HCT116 (cell line): ENCODE measurements around the gene HS6ST3. TPM values are rescaled to one million over a fixed set of nuclear protein-coding genes. Genes with fewer than 3 reads are reported as not detected.

ENCODE experiments used
- ATAC-seq: fragments of 200-7000 bp; cut with Tn5 transposase; 2 replicates; pipeline ENCODE4 v1.9.1; 2020; ENCODE audit warnings: mild to moderate bottlenecking, moderate library complexity
- BruUV-seq: library from RNA; stranded (reverse); fragments of 400-500 nt; replicated peaks from 2 replicates; lab custom pipeline; 2021; lab: Mats Ljungman, UMichigan
- CTCF ChIA-PET: fragments of 300-600 bp; sonication (Branson Sonifier 250); formaldehyde crosslinking; loops from one replicate; lab custom pipeline; 2021; ENCODE audit warnings: antibody characterized with exemption; lab: Charles Lee
- POLR2A ChIA-PET: fragments of 300-600, 350-600 bp; sonication (Branson Sonifier 250); formaldehyde crosslinking; loops from one replicate; lab custom pipeline; 2021; ENCODE audit warnings: antibody characterized with exemption; lab: Charles Lee
- RAD21 ChIA-PET, 2 experiments: fragments of 300-600 bp; sonication (Branson Sonifier 250); formaldehyde crosslinking; loops; one replicate each; lab custom pipeline; 2023; ENCODE audit warnings: low total read pairs in 2 of 2; ENCODE audit not compliant: uncharacterized antibody in 2 of 2, unreplicated experiment in 2 of 2, low non-redundant PET in 1 of 2; lab: Charles Lee
- DNase-seq: peaks from one replicate; pipeline ENCODE4 v3.0.0-alpha.2; 2010; ENCODE audit warnings: low read depth, low spot score
- H2AFZ ChIP-seq: fragments of 200-600 bp; shearing (Covaris generic), sonication (generic); 2 replicates; pipeline ENCODE4 v1.6.1; 2017; ENCODE audit warnings: low read depth, mixed run types, mixed read lengths, antibody characterized with exemption, low read length; ENCODE audit not compliant: poor library complexity, severe bottlenecking
- H3K27ac ChIP-seq: 2 replicates; pipeline ENCODE4 v1.5.1; 2012; ENCODE audit warnings: low read depth, low read length
- H3K27me3 ChIP-seq: fragments of 200-600 bp; sonication (generic); 2 replicates; pipeline ENCODE4 v1.6.1; 2016; ENCODE audit warnings: mixed run types, low read length, mixed read lengths; ENCODE audit not compliant: insufficient read depth
- H3K36me3 ChIP-seq, 2 experiments: fragments of 200-500 bp in 1 of 2; fragments of 200-600 bp in 1 of 2; sonication (Bioruptor generic) in 1 of 2; sonication (generic) in 1 of 2; 2 replicates each; pipeline versions ENCODE4 v1.5.1 to v1.6.1; 2014 to 2016; ENCODE audit warnings: low read length in 2 of 2, inconsistent platforms in 1 of 2, mixed read lengths in 1 of 2, mixed run types in 1 of 2; ENCODE audit not compliant: insufficient read depth in 2 of 2, control insufficient read depth in 1 of 2
- H3K4me1 ChIP-seq, 2 experiments: fragments of 200-600 bp in 1 of 2; sonication (generic) in 1 of 2; 2 replicates each; pipeline versions ENCODE4 v1.5.1 to v1.6.1; 2012 to 2017; ENCODE audit warnings: low read length in 2 of 2, inconsistent platforms in 1 of 2, mild to moderate bottlenecking in 1 of 2, mixed read lengths in 1 of 2, mixed run types in 1 of 2, moderate library complexity in 1 of 2; ENCODE audit not compliant: insufficient read depth in 2 of 2, control insufficient read depth in 1 of 2
- H3K4me2 ChIP-seq: fragments of 200-600 bp; sonication (generic); 2 replicates; pipeline ENCODE4 v1.6.1; 2017; ENCODE audit warnings: mixed run types, low read length, mixed read lengths
- H3K4me3 ChIP-seq, 2 experiments: fragments of 200-600 bp in 1 of 2; sonication (generic) in 1 of 2; replicated peaks in 1 of 2; 2 replicates each; pipeline ENCODE4 v1.5.1; 2011 to 2016; ENCODE audit warnings: low read length in 2 of 2, control low read depth in 1 of 2, low read depth in 1 of 2, mild to moderate bottlenecking in 1 of 2, mixed read lengths in 1 of 2, mixed run types in 1 of 2
- H3K79me2 ChIP-seq: fragments of 200-600 bp; sonication (generic); 2 replicates; pipeline ENCODE4 v1.6.1; 2017; ENCODE audit warnings: mild to moderate bottlenecking, mixed run types, low read length, moderate library complexity, mixed read lengths; ENCODE audit not compliant: insufficient read depth
- H3K9ac ChIP-seq: fragments of 200-600 bp; sonication (generic); 2 replicates; pipeline ENCODE4 v1.6.1; 2016; ENCODE audit warnings: low read length, mixed read lengths
- H3K9me2 ChIP-seq: fragments of 200-600 bp; sonication (generic), shearing (Covaris generic); 2 replicates; pipeline ENCODE4 v1.6.1; 2017; ENCODE audit warnings: mixed run types, mild to moderate bottlenecking, moderate library complexity; ENCODE audit not compliant: insufficient read depth
- H3K9me3 ChIP-seq, 2 experiments: fragments of 200-500 bp in 1 of 2; fragments of 200-600 bp in 1 of 2; sonication (Bioruptor generic) in 1 of 2; sonication (generic) in 1 of 2; 2 replicates each; pipeline ENCODE4 v1.6.1; 2014 to 2017; ENCODE audit warnings: low read length in 2 of 2, mixed read lengths in 2 of 2, inconsistent platforms in 1 of 2, low read depth in 1 of 2, mild to moderate bottlenecking in 1 of 2, mixed run types in 1 of 2, moderate library complexity in 1 of 2; ENCODE audit not compliant: control insufficient read depth in 1 of 2, insufficient read depth in 1 of 2
- H4K20me1 ChIP-seq: fragments of 200-600 bp; sonication (generic), shearing (Covaris generic); 2 replicates; pipeline ENCODE4 v1.6.1; 2017; ENCODE audit warnings: mixed run types, mild to moderate bottlenecking, moderate library complexity; ENCODE audit not compliant: insufficient read depth
- ATF3 ChIP-seq: IDR thresholded peaks from 2 replicates; pipeline ENCODE4 v1.6.1; 2012
- CTCF ChIP-seq, 3 experiments: fragments of 200-600 bp in 1 of 3; sonication (generic) in 1 of 3; IDR thresholded peaks in 2 of 3; conservative IDR thresholded peaks in 1 of 3; 2 replicates each; pipeline ENCODE4 v1.5.1; 2012 to 2017; ENCODE audit warnings: low read depth in 2 of 3, low read length in 2 of 3, antibody characterized with exemption in 1 of 3, borderline replicate concordance in 1 of 3, control low read depth in 1 of 3, mild to moderate bottlenecking in 1 of 3, mixed read lengths in 1 of 3, mixed run types in 1 of 3, moderate library complexity in 1 of 3; ENCODE audit not compliant: insufficient read depth in 1 of 3
- EGR1 ChIP-seq: IDR thresholded peaks from 2 replicates; pipeline ENCODE4 v1.6.1; 2012; ENCODE audit warnings: low read depth
- EZH2phosphoT487 ChIP-seq: fragments of 200-600 bp; IDR thresholded peaks from 2 replicates; pipeline ENCODE4 v1.6.1; 2018; ENCODE audit warnings: antibody characterized with exemption, borderline replicate concordance
- JUND ChIP-seq: IDR thresholded peaks from 2 replicates; pipeline ENCODE4 v1.6.1; 2012
- REST ChIP-seq: IDR thresholded peaks from 2 replicates; pipeline ENCODE4 v1.6.1; 2012; ENCODE audit warnings: low read depth
- SRF ChIP-seq: IDR thresholded peaks from 2 replicates; pipeline ENCODE4 v1.6.1; 2012; ENCODE audit warnings: low read depth
- TCF7L2 ChIP-seq: IDR thresholded peaks from 2 replicates; pipeline ENCODE4 v1.7.0; 2011; ENCODE audit warnings: borderline replicate concordance, inconsistent platforms; ENCODE audit not compliant: insufficient read depth, insufficient read length; ENCODE audit errors: extremely low read depth
- YY1 ChIP-seq: IDR thresholded peaks from 2 replicates; pipeline ENCODE4 v1.6.1; 2011; ENCODE audit warnings: low read length, low read depth, moderate library complexity, mild to moderate bottlenecking; ENCODE audit not compliant: insufficient replicate concordance; ENCODE audit errors: extremely low read depth
- ZNF274 ChIP-seq: fragments of 200-500 bp; sonication (Bioruptor generic); IDR thresholded peaks from 2 replicates; pipeline ENCODE4 v1.6.1; 2014; ENCODE audit warnings: mild to moderate bottlenecking, low read depth, low read length, inconsistent platforms
- intact Hi-C: fragments of 100-400 bp; cut with micrococcal nuclease; formaldehyde crosslinking; loops from 2 replicates; pipeline ENCODE4 v1.10.0; 2022
- total RNA-seq: library from RNA; stranded (reverse); gene quantifications from one replicate; pipeline ENCODE4 v1.2.1, GENCODE V29; 2021; ENCODE audit not compliant: unreplicated experiment
- TF ChIP-seq, protein P1 (sequence below): IDR thresholded peaks from 2 replicates; pipeline ENCODE4 v1.6.1; 2012

Gene HS6ST3
- total RNA-seq, 1 experiment from 2014 or later: 0.10 TPM

- TF ChIP-seq, protein P1, sequence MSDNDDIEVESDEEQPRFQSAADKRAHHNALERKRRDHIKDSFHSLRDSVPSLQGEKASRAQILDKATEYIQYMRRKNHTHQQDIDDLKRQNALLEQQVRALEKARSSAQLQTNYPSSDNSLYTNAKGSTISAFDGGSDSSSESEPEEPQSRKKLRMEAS: no peak
Observed at GRCh38 chr13:96573563-96573962, 483.7 kb downstream of the HS6ST3 start (continued).

- DNase-seq (no peak), ATAC-seq (no peak)
- Histone ChIP-seq H3K9ac (no peak overlapping the region), H2AFZ (no peak overlapping the region), H3K9me2 (no peaks in the 10 kb centered on the region), H3K27me3 (no peaks in the 10 kb centered on the region; the same call in 1 of the 2 replicates), H3K4me3 (no peak overlapping the region), H3K36me3 (no peaks in the 10 kb centered on the region), H3K27ac (no peak overlapping the region), H3K4me2 (no peak overlapping the region), H3K4me1 (no peaks in the 10 kb centered on the region), H4K20me1 (no peaks in the 10 kb centered on the region), H3K79me2 (no peaks in the 10 kb centered on the region), H3K9me3 (no peaks in the 10 kb centered on the region)
- TF ChIP-seq ATF3: no peak
- TF ChIP-seq JUND: no peak
- TF ChIP-seq CTCF (IDR thresholded peaks at IDR 0.05 in 2 of 3, conservative IDR thresholded peaks at IDR 0.05 in 1 of 3; ENCODE audit: borderline replicate concordance in 1 of 3, insufficient read depth in 1 of 3, low read depth in 2 of 3, low read length in 2 of 3): no peak
- TF ChIP-seq REST: no peak
- TF ChIP-seq TCF7L2: no peak
- TF ChIP-seq ZNF274: no peak
- TF ChIP-seq SRF: no peak
- TF ChIP-seq EZH2phosphoT487: no peak
- TF ChIP-seq YY1: no peak
- TF ChIP-seq EGR1: no peak
- ChIA-PET CTCF (no interaction called here), RAD21 (no interaction called here), POLR2A (no interaction called here)
- no TSS peak for BruUV-seq
- intact Hi-C loops: no loop called here
Observed at GRCh38 chr13:96575423-96576320, 485.8 kb downstream of the HS6ST3 start.
